Astrocyte of the cerebellum (primary cell): ENCODE measurements around the gene AKT1.
"Not testable (repeated sequence)": the region's sequence is repeated elsewhere in the genome, so short reads cannot be mapped to it uniquely, and the experiment has no call there.

Source experiments
- DNase-seq: peaks from one replicate; pipeline ENCODE4 v3.0.0-alpha.2; 2011; ENCODE audit warnings: low read depth
- H3K4me3 ChIP-seq: 2 replicates; pipeline ENCODE4 v1.5.1; 2011; ENCODE audit warnings: mild to moderate bottlenecking, low read depth, low read length, moderate library complexity
- CTCF ChIP-seq: IDR thresholded peaks from 2 replicates; pipeline ENCODE4 v1.5.1; 2012; ENCODE audit warnings: low read length, low read depth, moderate library complexity, mild to moderate bottlenecking; ENCODE audit errors: missing control alignments
- in situ Hi-C: cut with HindIII; loops from 2 replicates; pipeline ENCODE4 v1.10.0; 2017; ENCODE audit warnings: low sequenced_read_pairs

The AKT1 gene

GRCh38 chr14:104816616-104816884 is 21.0 kb upstream of the AKT1 start:
- DNase-seq = no peak
- no peak for TF ChIP-seq CTCF
- in situ Hi-C loops = no loop called here
- H3K4me3 ChIP-seq = peak overlapping the region; percentile 87

- DNase-seq, in situ Hi-C loops: not testable (repeated sequence)
- H3K4me3 ChIP-seq = peak overlapping the region; percentile 87
These were observed 19.2 kb upstream of the AKT1 start for GRCh38 chr14:104814701-104815100.

- H3K4me3 ChIP-seq = no peak overlapping the region
- DNase-seq = no peak
- in situ Hi-C loops = no loop called here
- no peak for TF ChIP-seq CTCF
These were observed 17.7 kb upstream of the AKT1 start for GRCh38 chr14:104813286-104813685.

GRCh38 chr14:104810316-104810715 is 14.8 kb upstream of the AKT1 start:
- DNase-seq = no peak
- in situ Hi-C loops = no loop called here
- no peak for TF ChIP-seq CTCF
- H3K4me3 ChIP-seq = no peak overlapping the region

- no peak for DNase-seq
- no peak for TF ChIP-seq CTCF
- in situ Hi-C loops = no loop called here
- H3K4me3 ChIP-seq = no peak overlapping the region
These were observed 12.9 kb upstream of the AKT1 start for GRCh38 chr14:104808456-104808855.

GRCh38 chr14:104806625-104807465 is 11.3 kb upstream of the AKT1 start:
- TF ChIP-seq CTCF = no peak
- in situ Hi-C loops = no loop called here

GRCh38 chr14:104805941-104806624 is 10.5 kb upstream of the AKT1 start:
- no peak for TF ChIP-seq CTCF
- in situ Hi-C loops = no loop called here

More at GRCh38 chr14:104806625-104807465, 11.3 kb upstream of the AKT1 start:
- H3K4me3 ChIP-seq = no peak overlapping the region
- no peak for DNase-seq

More at GRCh38 chr14:104805941-104806624, 10.5 kb upstream of the AKT1 start:
- DNase-seq = no peak
- H3K4me3 ChIP-seq = no peak overlapping the region
